Measurements from ENCODE around the gene MROH8. TPM values are rescaled to one million over a fixed set of nuclear protein-coding genes. Genes with fewer than 3 reads are reported as not detected.

Gene MROH8
- total RNA-seq, 1 donor from 2014 or later: not detected

DNA sequence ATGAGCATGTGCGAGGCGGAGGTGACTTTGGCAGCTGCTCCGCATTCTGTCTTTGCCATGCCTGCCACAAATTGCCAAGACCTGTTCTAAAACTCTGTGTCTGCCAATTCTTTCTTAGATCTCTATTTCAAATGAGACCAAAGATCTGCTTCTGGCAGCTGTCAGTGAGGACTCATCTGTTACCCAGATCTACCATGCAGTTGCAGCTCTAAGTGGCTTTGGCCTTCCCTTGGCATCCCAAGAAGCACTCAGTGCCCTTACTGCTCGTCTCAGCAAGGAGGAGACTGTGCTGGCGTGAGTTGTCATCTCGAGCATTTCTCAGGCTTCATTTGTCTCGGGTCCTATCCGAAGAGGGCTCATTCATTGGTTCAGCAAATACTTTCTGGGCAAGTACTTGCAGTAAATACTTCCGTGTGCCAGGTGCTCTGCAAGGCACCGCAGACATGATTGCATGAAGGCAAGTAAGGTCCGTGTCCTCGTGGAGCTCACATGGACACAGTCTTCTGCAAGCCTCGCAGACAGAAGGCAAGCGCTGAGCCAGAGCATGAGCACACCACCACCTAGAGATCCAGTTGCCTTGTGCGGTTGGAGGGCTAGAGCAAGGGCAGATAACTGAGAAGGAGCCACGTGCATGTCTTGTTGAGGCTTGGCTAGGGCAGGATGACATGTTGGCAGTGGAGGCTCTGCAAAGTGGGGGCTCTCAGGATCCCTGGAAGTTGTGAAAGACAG is 19.7 kb upstream of the MROH8 start:
- Histone ChIP-seq H3K36me3 (peaks cover 24 to 39% of the 10 kb centered on the region in 2 donors), H3K4me1 (no peaks in the 10 kb centered on the region), H3K27ac (no peak overlapping the region), H3K4me3 (no peak overlapping the region), H3K27me3 (no peaks in the 10 kb centered on the region), H3K9me3 (no peaks in the 10 kb centered on the region)
- peak in 1 of 2 donors; percentile 30 for DNase-seq (ENCODE audit: low spot score in 2 of 2)
- intact Hi-C loops (cut with DNase I): loop anchor here (10.0 kb wide), 1 partner anchor 186 kb away; no protein-coding TSS in a partner anchor
- no peak for TF ChIP-seq CTCF (IDR thresholded peaks at IDR 0.05)

DNA sequence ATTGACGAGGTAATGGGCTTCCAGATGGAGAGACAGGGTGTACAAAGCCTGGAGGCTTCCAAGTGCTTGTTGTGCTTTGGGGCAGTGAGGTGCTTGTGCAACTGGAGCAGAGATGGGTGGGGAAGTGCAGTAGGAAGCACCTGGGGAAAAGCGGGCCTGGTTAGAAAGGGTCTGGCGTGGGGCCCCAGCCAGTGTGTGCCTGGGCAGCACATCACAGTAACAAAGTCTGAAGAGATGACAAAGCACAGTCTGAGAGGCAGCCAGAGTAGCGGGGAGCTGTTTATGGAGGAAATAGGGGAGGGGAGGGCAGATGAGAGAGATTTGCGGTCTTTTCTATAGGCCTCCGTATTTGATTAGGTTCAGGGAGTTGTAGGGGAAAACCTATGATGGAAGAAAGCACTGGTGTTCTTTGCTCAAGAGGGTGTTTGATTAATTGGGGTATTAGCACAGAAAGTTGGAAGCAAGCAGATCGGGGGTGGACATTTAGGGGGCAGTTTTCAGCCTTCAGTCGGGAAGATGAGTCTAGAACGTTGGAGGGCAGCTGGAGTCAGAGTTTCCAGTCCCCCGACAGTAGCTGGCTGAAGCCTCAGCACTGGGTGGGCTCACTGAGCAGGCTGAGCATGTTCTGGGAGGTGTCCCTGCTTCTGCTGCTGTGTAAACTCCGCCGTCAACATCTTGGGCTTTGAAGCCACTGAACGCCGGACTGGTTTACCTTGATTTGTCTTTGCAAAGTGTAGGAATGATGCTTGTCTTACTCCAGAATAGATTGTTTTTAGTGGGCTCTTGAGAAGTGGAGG is 15.5 kb upstream of the MROH8 start:
- no peak overlapping the region for H3K4me3 ChIP-seq
- no peaks in the 10 kb centered on the region for H3K9me3 ChIP-seq
- no peaks in the 10 kb centered on the region for H3K27me3 ChIP-seq
- peaks cover 0 to 8% of the 10 kb centered on the region in 2 donors for H3K4me1 ChIP-seq
- peaks cover 12 to 22% of the 10 kb centered on the region in 2 donors for H3K36me3 ChIP-seq
- TF ChIP-seq CTCF (IDR thresholded peaks at IDR 0.05): no peak
- no peak for DNase-seq (ENCODE audit: low spot score in 2 of 2)
- intact Hi-C loops (cut with DNase I): loop anchor here (10.0 kb wide), 1 partner anchor 190 kb away; no protein-coding TSS in a partner anchor
- H3K27ac ChIP-seq: no peak overlapping the region

- intact Hi-C loops (cut with DNase I): loop anchor here (10.0 kb wide), 1 partner anchor 191 kb away; no protein-coding TSS in a partner anchor
- no peak overlapping the region for H3K4me3 ChIP-seq
- DNase-seq (ENCODE audit: low spot score in 2 of 2): no peak
- TF ChIP-seq CTCF (IDR thresholded peaks at IDR 0.05): no peak
- H3K9me3 ChIP-seq: no peaks in the 10 kb centered on the region
- H3K36me3 ChIP-seq: peaks cover 2 to 15% of the 10 kb centered on the region in 2 donors
- H3K27me3 ChIP-seq: no peaks in the 10 kb centered on the region
- peaks cover 0 to 8% of the 10 kb centered on the region in 2 donors for H3K4me1 ChIP-seq
- no peak overlapping the region for H3K27ac ChIP-seq
Measured at GRCh38 chr20:37193821-37194220, 14.5 kb upstream of the MROH8 start.

GRCh38 chr20:37193226-37193625 is 13.9 kb upstream of the MROH8 start:
- peaks cover 0 to 16% of the 10 kb centered on the region in 2 donors for H3K36me3 ChIP-seq
- intact Hi-C loops (cut with DNase I): loop anchor here (10.0 kb wide), 1 partner anchor 192 kb away; no protein-coding TSS in a partner anchor

More at GRCh38 chr20:37193226-37193625, 13.9 kb upstream of the MROH8 start:
- no peak for TF ChIP-seq CTCF (IDR thresholded peaks at IDR 0.05)
- no peak overlapping the region for H3K4me3 ChIP-seq
- no peak overlapping the region for H3K27ac ChIP-seq
- no peaks in the 10 kb centered on the region for H3K9me3 ChIP-seq
- DNase-seq (ENCODE audit: low spot score in 2 of 2): peak in 1 of 2 donors; percentile 25
- H3K4me1 ChIP-seq: peaks cover 0 to 8% of the 10 kb centered on the region in 2 donors
- no peaks in the 10 kb centered on the region for H3K27me3 ChIP-seq
